ENCODE data around the gene LRFN4. TPM values are rescaled to one million over a fixed set of nuclear protein-coding genes. Genes with fewer than 3 reads are reported as not detected.

Gene LRFN4
- total and polyA plus RNA-seq, 2 of the 8 experiments (the other 6 are each of a cell fraction or from before 2014, with no cell fraction given) = 49.8 to 64.3 TPM

- no peak for TF ChIP-seq KDM4A (IDR thresholded peaks at IDR 0.05; ENCODE audit: low read depth, low read length, severe bottlenecking)
Measured at GRCh38 chr11:66864172-66864901, 7.5 kb downstream of the LRFN4 start (continued).

Measured in H1 (cell line).